PFSK-1 (cell line): ENCODE results near the gene COL5A2.

Experiments
- POLR2AphosphoS5 ChIP-seq: IDR thresholded peaks from 2 replicates; pipeline ENCODE4 v1.6.1; 2012; ENCODE audit warnings: low read depth, mild to moderate bottlenecking, control low read depth, low read length, moderate library complexity
- TAF1 ChIP-seq: IDR thresholded peaks from 2 replicates; pipeline ENCODE4 v1.6.1; 2012; ENCODE audit warnings: low read length, control low read depth, borderline replicate concordance; ENCODE audit not compliant: insufficient read depth
- TF ChIP-seq, protein P1 (sequence below), 2 experiments: IDR thresholded peaks; 2 replicates each; pipeline versions ENCODE4 v1.6.1 to v1.8.0; 2011 to 2012; ENCODE audit warnings: low read depth in 2 of 2, low read length in 2 of 2, control low read depth in 1 of 2, inconsistent platforms in 1 of 2, mild to moderate bottlenecking in 1 of 2, moderate library complexity in 1 of 2; ENCODE audit not compliant: insufficient read depth in 1 of 2

DNA sequence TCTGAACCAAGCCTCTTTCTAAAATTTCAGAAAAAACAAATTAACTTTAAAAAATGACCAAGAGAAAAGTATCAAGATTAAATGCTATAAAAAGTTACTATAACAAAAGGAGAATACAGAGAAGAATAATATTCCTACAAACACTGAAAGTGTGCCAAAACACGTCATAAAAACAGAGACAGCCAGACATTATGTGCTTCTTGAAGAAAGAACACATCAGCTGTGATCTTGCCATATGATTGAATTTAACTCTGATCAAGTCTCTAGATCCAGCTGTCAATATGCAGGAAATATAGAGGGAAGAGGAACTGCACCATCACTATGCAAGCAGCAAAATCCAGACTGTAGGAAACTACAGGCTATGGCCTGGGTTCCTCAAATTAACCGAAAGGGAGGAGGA lies 33.7 kb upstream of the COL5A2 start:
- TF ChIP-seq POLR2AphosphoS5: no peak
- TF ChIP-seq TAF1: no peak
- TF ChIP-seq, protein P1, sequence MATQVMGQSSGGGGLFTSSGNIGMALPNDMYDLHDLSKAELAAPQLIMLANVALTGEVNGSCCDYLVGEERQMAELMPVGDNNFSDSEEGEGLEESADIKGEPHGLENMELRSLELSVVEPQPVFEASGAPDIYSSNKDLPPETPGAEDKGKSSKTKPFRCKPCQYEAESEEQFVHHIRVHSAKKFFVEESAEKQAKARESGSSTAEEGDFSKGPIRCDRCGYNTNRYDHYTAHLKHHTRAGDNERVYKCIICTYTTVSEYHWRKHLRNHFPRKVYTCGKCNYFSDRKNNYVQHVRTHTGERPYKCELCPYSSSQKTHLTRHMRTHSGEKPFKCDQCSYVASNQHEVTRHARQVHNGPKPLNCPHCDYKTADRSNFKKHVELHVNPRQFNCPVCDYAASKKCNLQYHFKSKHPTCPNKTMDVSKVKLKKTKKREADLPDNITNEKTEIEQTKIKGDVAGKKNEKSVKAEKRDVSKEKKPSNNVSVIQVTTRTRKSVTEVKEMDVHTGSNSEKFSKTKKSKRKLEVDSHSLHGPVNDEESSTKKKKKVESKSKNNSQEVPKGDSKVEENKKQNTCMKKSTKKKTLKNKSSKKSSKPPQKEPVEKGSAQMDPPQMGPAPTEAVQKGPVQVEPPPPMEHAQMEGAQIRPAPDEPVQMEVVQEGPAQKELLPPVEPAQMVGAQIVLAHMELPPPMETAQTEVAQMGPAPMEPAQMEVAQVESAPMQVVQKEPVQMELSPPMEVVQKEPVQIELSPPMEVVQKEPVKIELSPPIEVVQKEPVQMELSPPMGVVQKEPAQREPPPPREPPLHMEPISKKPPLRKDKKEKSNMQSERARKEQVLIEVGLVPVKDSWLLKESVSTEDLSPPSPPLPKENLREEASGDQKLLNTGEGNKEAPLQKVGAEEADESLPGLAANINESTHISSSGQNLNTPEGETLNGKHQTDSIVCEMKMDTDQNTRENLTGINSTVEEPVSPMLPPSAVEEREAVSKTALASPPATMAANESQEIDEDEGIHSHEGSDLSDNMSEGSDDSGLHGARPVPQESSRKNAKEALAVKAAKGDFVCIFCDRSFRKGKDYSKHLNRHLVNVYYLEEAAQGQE (IDR thresholded peaks at IDR 0.05; ENCODE audit: insufficient read depth in 1 of 2, low read depth in 2 of 2, low read length in 2 of 2): no peak
